GM23338 (cell line): ENCODE measurements around the gene TPRX1. TPM values are rescaled to one million over a fixed set of nuclear protein-coding genes. Genes with fewer than 3 reads are reported as not detected.

Experiments
- ATAC-seq: fragments of 200-7000 bp; cut with Tn5 transposase; 3 replicates; pipeline ENCODE4 v1.9.1; 2020
- DNase-seq: peaks from one replicate; pipeline ENCODE4 v3.0.0-alpha.2; 2015; ENCODE audit warnings: low spot score
- H2AFZ ChIP-seq: fragments of 200-600 bp; sonication (generic); 2 replicates; pipeline ENCODE4 v1.8.0; 2016; ENCODE audit warnings: antibody characterized with exemption, mild to moderate bottlenecking, moderate library complexity
- H3F3A ChIP-seq: fragments of 200-600 bp; sonication (generic); replicated peaks from 2 replicates; pipeline ENCODE4 v1.8.0; 2017; ENCODE audit warnings: antibody characterized with exemption, mixed run types, low read depth
- H3K27ac ChIP-seq: fragments of 200-600 bp; sonication (generic); 2 replicates; pipeline ENCODE4 v1.6.1; 2016; ENCODE audit warnings: low read depth
- H3K27me3 ChIP-seq: fragments of 200-600 bp; sonication (generic); 2 replicates; pipeline ENCODE4 v1.8.0; 2016; ENCODE audit warnings: mild to moderate bottlenecking, mixed run types, moderate library complexity; ENCODE audit not compliant: insufficient read depth
- H3K36me3 ChIP-seq: fragments of 200-600 bp; sonication (generic); 2 replicates; pipeline ENCODE4 v1.8.0; 2016; ENCODE audit warnings: mild to moderate bottlenecking; ENCODE audit not compliant: insufficient read depth
- H3K4me1 ChIP-seq: fragments of 200-600 bp; sonication (generic); 2 replicates; pipeline ENCODE4 v1.8.0; 2016; ENCODE audit warnings: mild to moderate bottlenecking, moderate library complexity; ENCODE audit not compliant: insufficient read depth
- H3K4me2 ChIP-seq: fragments of 200-600 bp; sonication (generic); 2 replicates; pipeline ENCODE4 v1.7.1; 2017; ENCODE audit warnings: mixed run types
- H3K4me3 ChIP-seq: fragments of 200-600 bp; sonication (generic); 2 replicates; pipeline ENCODE4 v1.6.1; 2016; ENCODE audit warnings: mixed run types
- H3K79me2 ChIP-seq: fragments of 200-600 bp; sonication (generic); replicated peaks from 2 replicates; pipeline ENCODE4 v1.8.0; 2017; ENCODE audit warnings: mild to moderate bottlenecking; ENCODE audit not compliant: insufficient read depth
- H3K9me2 ChIP-seq: fragments of 200-600 bp; sonication (generic); 2 replicates; pipeline ENCODE4 v1.8.0; 2017; ENCODE audit not compliant: insufficient read depth
- H4K20me1 ChIP-seq: fragments of 200-600 bp; sonication (generic); replicated peaks from 2 replicates; pipeline ENCODE4 v1.8.0; 2017; ENCODE audit warnings: mild to moderate bottlenecking; ENCODE audit not compliant: insufficient read depth
- H3K27ac Mint-ChIP-seq: 2 replicates; pipeline ENCODE4 v1.8.0; 2020; ENCODE audit warnings: inconsistent platforms, mild to moderate bottlenecking, moderate library complexity, mixed read lengths
- H3K27me3 Mint-ChIP-seq: 3 replicates; pipeline ENCODE4 v1.8.0; 2022; ENCODE audit warnings: low read depth, mild to moderate bottlenecking, moderate library complexity, mixed read lengths, inconsistent platforms; ENCODE audit not compliant: insufficient read depth, poor library complexity
- H3K36me3 Mint-ChIP-seq: 3 replicates; pipeline ENCODE4 v1.8.0; 2021; ENCODE audit warnings: low read depth, mild to moderate bottlenecking, inconsistent platforms, moderate library complexity, mixed read lengths
- H3K4me1 Mint-ChIP-seq: 3 replicates; pipeline ENCODE4 v1.8.0; 2020; ENCODE audit warnings: mild to moderate bottlenecking, inconsistent platforms, mixed read lengths
- H3K4me3 Mint-ChIP-seq: 3 replicates; pipeline ENCODE4 v1.8.0; 2021; ENCODE audit warnings: moderate library complexity, mild to moderate bottlenecking, inconsistent platforms, mixed read lengths
- H3K9me3 Mint-ChIP-seq: 3 replicates; pipeline ENCODE4 v1.8.0; 2020; ENCODE audit warnings: moderate library complexity, mild to moderate bottlenecking, inconsistent platforms, mixed read lengths
- CREB1 ChIP-seq: fragments of 250-450 bp; sonication (Bioruptor Pico); IDR thresholded peaks from 2 replicates; pipeline ENCODE4 v1.5.0; 2020; ENCODE audit warnings: low read depth, mild to moderate bottlenecking, moderate library complexity
- CTCF ChIP-seq, 2 experiments: fragments of 200-600 bp in 1 of 2; sonication (generic) in 1 of 2; conservative IDR thresholded peaks; 2 replicates each; pipeline versions ENCODE4 v1.5.1 to v1.6.1; 2016 to 2017; ENCODE audit warnings: antibody characterized with exemption in 2 of 2, low read depth in 2 of 2, mild to moderate bottlenecking in 2 of 2, moderate library complexity in 1 of 2
- ETS1 ChIP-seq: IDR thresholded peaks from 2 replicates; pipeline ENCODE4 v1.6.1; 2016; ENCODE audit warnings: antibody characterized with exemption
- EZH2 ChIP-seq: fragments of 200-600 bp; sonication (generic); IDR thresholded peaks from one replicate; pipeline ENCODE4 v1.8.0; 2017; ENCODE audit warnings: antibody characterized with exemption, mild to moderate bottlenecking, low read depth; ENCODE audit not compliant: unreplicated experiment
- EZH2phosphoT487 ChIP-seq: fragments of 200-600 bp; sonication (generic); IDR thresholded peaks from one replicate; pipeline ENCODE4 v1.8.1; 2018; ENCODE audit warnings: antibody characterized with exemption; ENCODE audit not compliant: unreplicated experiment
- JUNB ChIP-seq: IDR thresholded peaks from one replicate; pipeline ENCODE4 v1.6.1; 2016; ENCODE audit warnings: antibody characterized with exemption; ENCODE audit not compliant: unreplicated experiment
- NANOG ChIP-seq: IDR thresholded peaks from 2 replicates; pipeline ENCODE4 v1.6.1; 2016; ENCODE audit warnings: antibody characterized with exemption, borderline replicate concordance
- POLR2AphosphoS5 ChIP-seq: IDR thresholded peaks from 2 replicates; pipeline ENCODE4 v1.6.1; 2016; ENCODE audit warnings: antibody characterized with exemption, low read depth
- STAT1 ChIP-seq: IDR thresholded peaks from one replicate; pipeline ENCODE4 v1.6.1; 2016; ENCODE audit warnings: antibody characterized with exemption; ENCODE audit not compliant: unreplicated experiment
- ZNF114 ChIP-seq: fragments of 250-450 bp; sonication (Bioruptor Pico); IDR thresholded peaks from 2 replicates; pipeline ENCODE4 v1.5.0; 2020; ENCODE audit warnings: mild to moderate bottlenecking, moderate library complexity
- ZNF331 ChIP-seq: fragments of 250-450 bp; sonication (Bioruptor Pico); IDR thresholded peaks from 2 replicates; pipeline ENCODE4 v1.5.0; 2020; ENCODE audit warnings: low read depth, mild to moderate bottlenecking, moderate library complexity
- polyA plus RNA-seq: library from polyadenylated mRNA; unstranded; fragments of >200 nt; fragmentation: Nextera tagmentation; extraction: Ambion mirVana; gene quantifications from 2 replicates; pipeline ENCODE4 v1.2.1, GENCODE V29; 2016
- total RNA-seq: library from RNA; depleted of rRNA; stranded (reverse); fragments of >200 nt; shearing (Covaris generic); gene quantifications from 2 replicates; pipeline ENCODE4 v1.2.3, GENCODE V29; 2014
- TF ChIP-seq, protein P1 (sequence below): IDR thresholded peaks from one replicate; pipeline ENCODE4 v1.6.1; 2018; ENCODE audit warnings: antibody characterized with exemption; ENCODE audit not compliant: unreplicated experiment
- TF ChIP-seq, protein P2 (sequence below): fragments of 250-450 bp; sonication (Bioruptor Pico); IDR thresholded peaks from 2 replicates; pipeline ENCODE4 v1.5.0; 2020; ENCODE audit warnings: mild to moderate bottlenecking, moderate library complexity

The TPRX1 gene
- total and polyA plus RNA-seq, 2 experiments from 2014 or later: 0.28 TPM; not detected in 1

DNA sequence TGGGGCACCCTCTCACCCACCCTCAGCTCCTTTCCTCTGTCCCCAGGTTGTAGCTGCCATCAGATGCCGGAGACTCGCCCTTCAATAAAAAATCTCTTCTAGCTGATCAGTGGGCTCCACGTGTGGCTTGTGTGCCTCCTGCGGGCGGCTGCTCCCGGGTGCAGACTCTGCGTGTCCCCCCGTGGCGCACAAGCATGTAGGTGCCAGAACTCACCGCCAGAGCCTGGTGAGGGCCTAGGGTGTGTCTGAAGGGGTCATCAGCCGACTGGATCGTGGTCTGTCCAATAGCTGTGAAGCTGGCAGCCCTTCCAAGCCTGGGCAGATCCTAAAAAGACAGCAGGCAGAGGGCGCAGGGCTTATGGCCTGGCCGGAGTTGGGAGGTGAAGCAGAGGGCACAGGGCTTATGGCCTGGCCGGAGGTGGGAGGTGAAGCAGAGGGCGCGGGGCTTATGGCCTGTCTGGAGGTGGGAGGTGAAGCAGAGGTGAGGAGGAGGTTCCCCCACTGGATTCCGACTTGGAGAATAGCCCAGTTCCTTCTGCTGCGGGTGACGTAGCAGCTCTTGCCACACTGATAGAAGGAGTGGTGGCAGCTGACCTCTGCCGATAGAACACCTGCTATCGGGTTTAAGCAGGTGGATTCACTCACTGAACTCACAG lies 47.3 kb downstream of the TPRX1 start:
- H3K4me1 Mint-ChIP-seq: no peaks in the 10 kb centered on the region
- H3K4me3 ChIP-seq: no peak overlapping the region
- no peak overlapping the region for H3K27ac Mint-ChIP-seq
- DNase-seq (no peak), ATAC-seq (no peak)
- no peaks in the 10 kb centered on the region for H3K4me1 ChIP-seq
- no peaks in the 10 kb centered on the region; the same call in 2 of the 3 replicates for H3K9me3 Mint-ChIP-seq
- H3K27me3 ChIP-seq: no peaks in the 10 kb centered on the region
- peaks cover 23% of the 10 kb centered on the region for H3F3A ChIP-seq
- H3K27ac ChIP-seq: no peak overlapping the region
- H2AFZ ChIP-seq: no peak overlapping the region
- H3K36me3 Mint-ChIP-seq: peaks cover 61% of the 10 kb centered on the region
- no peaks in the 10 kb centered on the region for H3K79me2 ChIP-seq
- TF ChIP-seq ETS1 (no peak), EZH2 (no peak), ZNF331 (no peak), CTCF (conservative IDR thresholded peaks at IDR 0.05; ENCODE audit: low read depth in 2 of 2) (no peak), STAT1 (no peak), ZNF114 (CRISPR knock-in tag) (no peak), CREB1 (CRISPR knock-in tag) (no peak), JUNB (no peak), NANOG (no peak), POLR2AphosphoS5 (no peak), EZH2phosphoT487 (no peak)
- TF ChIP-seq, protein P1, sequence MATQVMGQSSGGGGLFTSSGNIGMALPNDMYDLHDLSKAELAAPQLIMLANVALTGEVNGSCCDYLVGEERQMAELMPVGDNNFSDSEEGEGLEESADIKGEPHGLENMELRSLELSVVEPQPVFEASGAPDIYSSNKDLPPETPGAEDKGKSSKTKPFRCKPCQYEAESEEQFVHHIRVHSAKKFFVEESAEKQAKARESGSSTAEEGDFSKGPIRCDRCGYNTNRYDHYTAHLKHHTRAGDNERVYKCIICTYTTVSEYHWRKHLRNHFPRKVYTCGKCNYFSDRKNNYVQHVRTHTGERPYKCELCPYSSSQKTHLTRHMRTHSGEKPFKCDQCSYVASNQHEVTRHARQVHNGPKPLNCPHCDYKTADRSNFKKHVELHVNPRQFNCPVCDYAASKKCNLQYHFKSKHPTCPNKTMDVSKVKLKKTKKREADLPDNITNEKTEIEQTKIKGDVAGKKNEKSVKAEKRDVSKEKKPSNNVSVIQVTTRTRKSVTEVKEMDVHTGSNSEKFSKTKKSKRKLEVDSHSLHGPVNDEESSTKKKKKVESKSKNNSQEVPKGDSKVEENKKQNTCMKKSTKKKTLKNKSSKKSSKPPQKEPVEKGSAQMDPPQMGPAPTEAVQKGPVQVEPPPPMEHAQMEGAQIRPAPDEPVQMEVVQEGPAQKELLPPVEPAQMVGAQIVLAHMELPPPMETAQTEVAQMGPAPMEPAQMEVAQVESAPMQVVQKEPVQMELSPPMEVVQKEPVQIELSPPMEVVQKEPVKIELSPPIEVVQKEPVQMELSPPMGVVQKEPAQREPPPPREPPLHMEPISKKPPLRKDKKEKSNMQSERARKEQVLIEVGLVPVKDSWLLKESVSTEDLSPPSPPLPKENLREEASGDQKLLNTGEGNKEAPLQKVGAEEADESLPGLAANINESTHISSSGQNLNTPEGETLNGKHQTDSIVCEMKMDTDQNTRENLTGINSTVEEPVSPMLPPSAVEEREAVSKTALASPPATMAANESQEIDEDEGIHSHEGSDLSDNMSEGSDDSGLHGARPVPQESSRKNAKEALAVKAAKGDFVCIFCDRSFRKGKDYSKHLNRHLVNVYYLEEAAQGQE: no peak
- TF ChIP-seq, protein P2, sequence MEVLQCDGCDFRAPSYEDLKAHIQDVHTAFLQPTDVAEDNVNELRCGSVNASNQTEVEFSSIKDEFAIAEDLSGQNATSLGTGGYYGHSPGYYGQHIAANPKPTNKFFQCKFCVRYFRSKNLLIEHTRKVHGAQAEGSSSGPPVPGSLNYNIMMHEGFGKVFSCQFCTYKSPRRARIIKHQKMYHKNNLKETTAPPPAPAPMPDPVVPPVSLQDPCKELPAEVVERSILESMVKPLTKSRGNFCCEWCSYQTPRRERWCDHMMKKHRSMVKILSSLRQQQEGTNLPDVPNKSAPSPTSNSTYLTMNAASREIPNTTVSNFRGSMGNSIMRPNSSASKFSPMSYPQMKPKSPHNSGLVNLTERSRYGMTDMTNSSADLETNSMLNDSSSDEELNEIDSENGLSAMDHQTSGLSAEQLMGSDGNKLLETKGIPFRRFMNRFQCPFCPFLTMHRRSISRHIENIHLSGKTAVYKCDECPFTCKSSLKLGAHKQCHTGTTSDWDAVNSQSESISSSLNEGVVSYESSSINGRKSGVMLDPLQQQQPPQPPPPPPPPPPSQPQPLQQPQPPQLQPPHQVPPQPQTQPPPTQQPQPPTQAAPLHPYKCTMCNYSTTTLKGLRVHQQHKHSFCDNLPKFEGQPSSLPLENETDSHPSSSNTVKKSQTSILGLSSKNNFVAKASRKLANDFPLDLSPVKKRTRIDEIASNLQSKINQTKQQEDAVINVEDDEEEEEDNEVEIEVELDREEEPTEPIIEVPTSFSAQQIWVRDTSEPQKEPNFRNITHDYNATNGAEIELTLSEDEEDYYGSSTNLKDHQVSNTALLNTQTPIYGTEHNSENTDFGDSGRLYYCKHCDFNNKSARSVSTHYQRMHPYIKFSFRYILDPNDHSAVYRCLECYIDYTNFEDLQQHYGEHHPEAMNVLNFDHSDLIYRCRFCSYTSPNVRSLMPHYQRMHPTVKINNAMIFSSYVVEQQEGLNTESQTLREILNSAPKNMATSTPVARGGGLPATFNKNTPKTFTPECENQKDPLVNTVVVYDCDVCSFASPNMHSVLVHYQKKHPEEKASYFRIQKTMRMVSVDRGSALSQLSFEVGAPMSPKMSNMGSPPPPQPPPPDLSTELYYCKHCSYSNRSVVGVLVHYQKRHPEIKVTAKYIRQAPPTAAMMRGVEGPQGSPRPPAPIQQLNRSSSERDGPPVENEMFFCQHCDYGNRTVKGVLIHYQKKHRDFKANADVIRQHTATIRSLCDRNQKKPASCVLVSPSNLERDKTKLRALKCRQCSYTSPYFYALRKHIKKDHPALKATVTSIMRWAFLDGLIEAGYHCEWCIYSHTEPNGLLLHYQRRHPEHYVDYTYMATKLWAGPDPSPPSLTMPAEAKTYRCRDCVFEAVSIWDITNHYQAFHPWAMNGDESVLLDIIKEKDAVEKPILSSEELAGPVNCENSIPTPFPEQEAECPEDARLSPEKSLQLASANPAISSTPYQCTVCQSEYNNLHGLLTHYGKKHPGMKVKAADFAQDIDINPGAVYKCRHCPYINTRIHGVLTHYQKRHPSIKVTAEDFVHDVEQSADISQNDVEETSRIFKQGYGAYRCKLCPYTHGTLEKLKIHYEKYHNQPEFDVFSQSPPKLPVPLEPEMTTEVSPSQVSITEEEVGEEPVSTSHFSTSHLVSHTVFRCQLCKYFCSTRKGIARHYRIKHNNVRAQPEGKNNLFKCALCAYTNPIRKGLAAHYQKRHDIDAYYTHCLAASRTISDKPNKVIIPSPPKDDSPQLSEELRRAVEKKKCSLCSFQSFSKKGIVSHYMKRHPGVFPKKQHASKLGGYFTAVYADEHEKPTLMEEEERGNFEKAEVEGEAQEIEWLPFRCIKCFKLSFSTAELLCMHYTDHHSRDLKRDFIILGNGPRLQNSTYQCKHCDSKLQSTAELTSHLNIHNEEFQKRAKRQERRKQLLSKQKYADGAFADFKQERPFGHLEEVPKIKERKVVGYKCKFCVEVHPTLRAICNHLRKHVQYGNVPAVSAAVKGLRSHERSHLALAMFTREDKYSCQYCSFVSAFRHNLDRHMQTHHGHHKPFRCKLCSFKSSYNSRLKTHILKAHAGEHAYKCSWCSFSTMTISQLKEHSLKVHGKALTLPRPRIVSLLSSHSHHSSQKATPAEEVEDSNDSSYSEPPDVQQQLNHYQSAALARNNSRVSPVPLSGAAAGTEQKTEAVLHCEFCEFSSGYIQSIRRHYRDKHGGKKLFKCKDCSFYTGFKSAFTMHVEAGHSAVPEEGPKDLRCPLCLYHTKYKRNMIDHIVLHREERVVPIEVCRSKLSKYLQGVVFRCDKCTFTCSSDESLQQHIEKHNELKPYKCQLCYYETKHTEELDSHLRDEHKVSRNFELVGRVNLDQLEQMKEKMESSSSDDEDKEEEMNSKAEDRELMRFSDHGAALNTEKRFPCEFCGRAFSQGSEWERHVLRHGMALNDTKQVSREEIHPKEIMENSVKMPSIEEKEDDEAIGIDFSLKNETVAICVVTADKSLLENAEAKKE (CRISPR knock-in tag): no peak
- H4K20me1 ChIP-seq: 0 out of 2 replicates have a peak, but pooled peaks cover 4% of the 10 kb centered on the region
- peaks cover 16% of the 10 kb centered on the region for H3K27me3 Mint-ChIP-seq
- H3K9me2 ChIP-seq: no peaks in the 10 kb centered on the region
- no peak overlapping the region for H3K4me3 Mint-ChIP-seq
- peaks cover 33% of the 10 kb centered on the region for H3K36me3 ChIP-seq
- no peak overlapping the region for H3K4me2 ChIP-seq
